ENCODE measurements around the gene APOA1. TPM values are rescaled to one million over a fixed set of nuclear protein-coding genes. Genes with fewer than 3 reads are reported as not detected.

APOA1 gene
- total RNA-seq, 1 donor from 2014 or later, result 3.7 TPM

DNA sequence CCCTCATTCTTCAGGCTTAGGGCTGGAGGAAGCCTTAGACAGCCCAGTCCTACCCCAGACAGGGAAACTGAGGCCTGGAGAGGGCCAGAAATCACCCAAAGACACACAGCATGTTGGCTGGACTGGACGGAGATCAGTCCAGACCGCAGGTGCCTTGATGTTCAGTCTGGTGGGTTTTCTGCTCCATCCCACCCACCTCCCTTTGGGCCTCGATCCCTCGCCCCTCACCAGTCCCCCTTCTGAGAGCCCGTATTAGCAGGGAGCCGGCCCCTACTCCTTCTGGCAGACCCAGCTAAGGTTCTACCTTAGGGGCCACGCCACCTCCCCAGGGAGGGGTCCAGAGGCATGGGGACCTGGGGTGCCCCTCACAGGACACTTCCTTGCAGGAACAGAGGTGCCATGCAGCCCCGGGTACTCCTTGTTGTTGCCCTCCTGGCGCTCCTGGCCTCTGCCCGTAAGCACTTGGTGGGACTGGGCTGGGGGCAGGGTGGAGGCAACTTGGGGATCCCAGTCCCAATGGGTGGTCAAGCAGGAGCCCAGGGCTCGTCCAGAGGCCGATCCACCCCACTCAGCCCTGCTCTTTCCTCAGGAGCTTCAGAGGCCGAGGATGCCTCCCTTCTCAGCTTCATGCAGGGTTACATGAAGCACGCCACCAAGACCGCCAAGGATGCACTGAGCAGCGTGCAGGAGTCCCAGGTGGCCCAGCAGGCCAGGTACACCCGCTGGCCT, 7.1 kb downstream of the APOA1 start:
- peaks cover 6 to 8% (median 7%) of the 10 kb centered on the region in 3 donors for H3K4me1 ChIP-seq (ENCODE audit: control insufficient read depth in 3 of 3, insufficient read depth in 3 of 3, low read length in 3 of 3)
- H3K27ac ChIP-seq (ENCODE audit: low read depth, low read length), result no peak overlapping the region
- H3K9ac ChIP-seq (ENCODE audit: low read depth in 1 of 3, low read length in 3 of 3), result no peak overlapping the region
- peaks cover 0 to 2% (median 0%) of the 10 kb centered on the region in 3 donors for H3K27me3 ChIP-seq (ENCODE audit: control insufficient read depth in 3 of 3, insufficient read depth in 3 of 3, low read length in 3 of 3)
- no peak overlapping the region for H3K4me3 ChIP-seq (ENCODE audit: low read length in 3 of 3)
- H3K36me3 ChIP-seq (ENCODE audit: control insufficient read depth in 3 of 3, insufficient read depth in 3 of 3, low read length in 3 of 3), result no peaks in the 10 kb centered on the region
- no peaks in the 10 kb centered on the region for H3K9me3 ChIP-seq (ENCODE audit: control insufficient read depth in 3 of 3, low read length in 3 of 3)

DNA sequence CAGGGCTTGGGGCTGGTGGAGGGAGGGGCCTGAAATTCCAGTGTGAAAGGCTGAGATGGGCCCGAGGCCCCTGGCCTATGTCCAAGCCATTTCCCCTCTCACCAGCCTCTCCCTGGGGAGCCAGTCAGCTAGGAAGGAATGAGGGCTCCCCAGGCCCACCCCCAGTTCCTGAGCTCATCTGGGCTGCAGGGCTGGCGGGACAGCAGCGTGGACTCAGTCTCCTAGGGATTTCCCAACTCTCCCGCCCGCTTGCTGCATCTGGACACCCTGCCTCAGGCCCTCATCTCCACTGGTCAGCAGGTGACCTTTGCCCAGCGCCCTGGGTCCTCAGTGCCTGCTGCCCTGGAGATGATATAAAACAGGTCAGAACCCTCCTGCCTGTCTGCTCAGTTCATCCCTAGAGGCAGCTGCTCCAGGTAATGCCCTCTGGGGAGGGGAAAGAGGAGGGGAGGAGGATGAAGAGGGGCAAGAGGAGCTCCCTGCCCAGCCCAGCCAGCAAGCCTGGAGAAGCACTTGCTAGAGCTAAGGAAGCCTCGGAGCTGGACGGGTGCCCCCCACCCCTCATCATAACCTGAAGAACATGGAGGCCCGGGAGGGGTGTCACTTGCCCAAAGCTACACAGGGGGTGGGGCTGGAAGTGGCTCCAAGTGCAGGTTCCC, 7.8 kb downstream of the APOA1 start, which contains the start of gene APOC3:
TSS of gene APOC3 (plus strand) at position 383 of the 659 bp plus-strand sequence. CDS start 676 bp downstream, outside the sequence.
- no peak within 1 kb of the TSS for H3K9ac ChIP-seq (ENCODE audit: low read depth in 1 of 3, low read length in 3 of 3)
- H3K27me3 ChIP-seq (ENCODE audit: control insufficient read depth in 3 of 3, insufficient read depth in 3 of 3, low read length in 3 of 3), result peaks cover 0 to 2% (median 0%) of the 10 kb centered on the region in 3 donors
- peaks cover 0 to 1% (median under 1%) of the 10 kb centered on the region in 3 donors for H3K4me1 ChIP-seq (ENCODE audit: control insufficient read depth in 3 of 3, insufficient read depth in 3 of 3, low read length in 3 of 3)
- H3K4me3 ChIP-seq (ENCODE audit: low read length in 3 of 3), result no peak within 1 kb of the TSS
- H3K9me3 ChIP-seq (ENCODE audit: control insufficient read depth in 3 of 3, low read length in 3 of 3), result no peaks in the 10 kb centered on the region
- H3K36me3 ChIP-seq (ENCODE audit: control insufficient read depth in 3 of 3, insufficient read depth in 3 of 3, low read length in 3 of 3), result no peaks in the 10 kb centered on the region
- H3K27ac ChIP-seq (ENCODE audit: low read depth, low read length), result no peak within 1 kb of the TSS

DNA sequence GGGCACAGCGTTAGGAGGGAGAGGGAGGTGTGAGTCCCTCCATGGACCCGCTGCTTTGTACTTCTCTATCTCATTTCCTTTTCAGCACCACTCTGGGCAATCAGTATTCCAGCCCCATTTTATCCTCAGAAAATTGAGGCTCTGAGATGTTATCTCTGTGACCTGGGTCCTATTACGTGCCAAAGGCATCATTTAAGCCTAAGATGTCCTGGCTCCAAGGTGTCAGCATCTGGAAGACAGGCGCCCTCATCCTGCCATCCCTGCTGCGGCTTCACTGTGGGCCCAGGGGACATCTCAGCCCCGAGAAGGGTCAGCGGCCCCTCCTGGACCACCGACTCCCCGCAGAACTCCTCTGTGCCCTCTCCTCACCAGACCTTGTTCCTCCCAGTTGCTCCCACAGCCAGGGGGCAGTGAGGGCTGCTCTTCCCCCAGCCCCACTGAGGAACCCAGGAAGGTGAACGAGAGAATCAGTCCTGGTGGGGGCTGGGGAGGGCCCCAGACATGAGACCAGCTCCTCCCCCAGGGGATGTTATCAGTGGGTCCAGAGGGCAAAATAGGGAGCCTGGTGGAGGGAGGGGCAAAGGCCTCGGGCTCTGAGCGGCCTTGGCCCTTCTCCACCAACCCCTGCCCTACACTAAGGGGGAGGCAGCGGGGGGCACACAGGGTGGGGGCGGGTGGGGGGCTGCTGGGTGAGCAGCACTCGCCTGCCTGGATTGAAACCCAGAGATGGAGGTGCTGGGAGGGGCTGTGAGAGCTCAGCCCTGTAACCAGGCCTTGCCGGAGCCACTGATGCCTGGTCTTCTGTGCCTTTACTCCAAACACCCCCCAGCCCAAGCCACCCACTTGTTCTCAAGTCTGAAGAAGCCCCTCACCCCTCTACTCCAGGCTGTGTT, 8.5 kb downstream of the APOA1 start:
- Histone ChIP-seq H3K27me3 (ENCODE audit: control insufficient read depth in 3 of 3, insufficient read depth in 3 of 3, low read length in 3 of 3) (peaks cover 0 to 2% (median 0%) of the 10 kb centered on the region in 3 donors), H3K9me3 (ENCODE audit: control insufficient read depth in 3 of 3, low read length in 3 of 3) (no peaks in the 10 kb centered on the region), H3K4me3 (ENCODE audit: low read length in 3 of 3) (no peak overlapping the region), H3K4me1 (ENCODE audit: control insufficient read depth in 3 of 3, insufficient read depth in 3 of 3, low read length in 3 of 3) (no peaks in the 10 kb centered on the region), H3K36me3 (ENCODE audit: control insufficient read depth in 3 of 3, insufficient read depth in 3 of 3, low read length in 3 of 3) (no peaks in the 10 kb centered on the region), H3K9ac (ENCODE audit: low read depth in 1 of 3, low read length in 3 of 3) (no peak overlapping the region), H3K27ac (ENCODE audit: low read depth, low read length) (no peak overlapping the region)

DNA sequence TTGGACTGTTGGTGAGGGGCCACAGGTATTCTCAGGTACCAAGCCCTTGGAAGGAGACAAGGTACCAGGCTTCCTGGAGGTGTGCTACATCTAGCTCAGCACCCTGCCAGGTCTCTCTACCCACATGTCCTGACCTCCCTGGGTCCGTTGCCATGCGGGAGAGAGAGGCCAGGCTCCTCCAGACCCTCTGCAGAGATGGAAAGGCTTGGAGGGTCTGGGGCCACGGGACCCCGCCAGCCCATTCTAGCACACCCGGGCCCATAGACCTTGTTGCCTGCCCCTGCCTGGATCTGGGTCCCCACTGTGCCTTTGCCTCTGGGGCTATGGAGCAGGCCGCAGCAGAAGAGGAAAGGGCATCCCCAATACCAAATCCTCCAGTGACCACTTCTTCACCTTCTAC, 10.0 kb downstream of the APOA1 start:
- Histone ChIP-seq H3K4me1 (ENCODE audit: control insufficient read depth in 3 of 3, insufficient read depth in 3 of 3, low read length in 3 of 3) (peaks cover 4 to 12% (median 6%) of the 10 kb centered on the region in 3 donors), H3K27ac (ENCODE audit: low read depth, low read length) (no peak overlapping the region)

DNA sequence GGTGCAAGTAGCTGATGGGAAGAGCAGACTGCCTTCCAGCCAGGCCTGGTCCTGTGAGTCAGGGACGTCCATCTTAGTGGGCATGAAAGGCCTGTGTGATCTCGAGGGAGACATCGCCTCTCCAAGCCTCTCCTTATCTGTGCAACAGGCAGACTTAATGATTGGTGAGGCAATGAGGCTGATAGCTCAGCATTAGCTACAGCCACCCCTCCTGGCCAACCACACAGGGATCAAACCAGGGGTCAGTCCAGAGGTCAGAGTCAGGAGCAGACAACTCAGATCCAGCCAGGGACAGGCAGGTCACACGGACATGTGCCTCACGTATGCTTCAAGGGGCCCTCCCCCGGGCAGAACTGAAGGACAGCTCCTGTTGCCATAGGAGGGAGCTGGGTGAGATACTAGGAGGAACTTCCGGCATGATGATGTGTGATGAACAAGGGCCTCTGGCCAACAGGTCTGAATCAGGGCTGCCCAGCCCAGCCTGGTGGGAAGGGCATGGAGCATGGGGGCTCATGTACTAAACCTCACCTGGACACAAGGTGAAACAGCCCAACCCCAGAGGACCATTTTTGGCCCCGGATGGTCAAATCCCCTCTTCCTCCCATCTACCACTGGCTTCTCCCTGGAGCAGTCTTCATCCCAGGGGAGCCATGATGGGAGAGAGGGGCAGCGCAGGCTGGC, 10.5 kb downstream of the APOA1 start:
- H3K27me3 ChIP-seq (ENCODE audit: control insufficient read depth in 3 of 3, insufficient read depth in 3 of 3, low read length in 3 of 3), result no peaks in the 10 kb centered on the region
- no peaks in the 10 kb centered on the region for H3K9me3 ChIP-seq (ENCODE audit: control insufficient read depth in 3 of 3, low read length in 3 of 3)
- H3K36me3 ChIP-seq (ENCODE audit: control insufficient read depth in 3 of 3, insufficient read depth in 3 of 3, low read length in 3 of 3), result no peaks in the 10 kb centered on the region
- no peak overlapping the region for H3K27ac ChIP-seq (ENCODE audit: low read depth, low read length)
- H3K4me1 ChIP-seq (ENCODE audit: control insufficient read depth in 3 of 3, insufficient read depth in 3 of 3, low read length in 3 of 3), result peaks cover 4 to 18% (median 9%) of the 10 kb centered on the region in 3 donors
- no peak overlapping the region for H3K4me3 ChIP-seq (ENCODE audit: low read length in 3 of 3)
- H3K9ac ChIP-seq (ENCODE audit: low read depth in 1 of 3, low read length in 3 of 3), result no peak overlapping the region

More for the DNA sequence above, 10.0 kb downstream of the APOA1 start:
- no peak overlapping the region for H3K9ac ChIP-seq (ENCODE audit: low read depth in 1 of 3, low read length in 3 of 3)
- H3K9me3 ChIP-seq (ENCODE audit: control insufficient read depth in 3 of 3, low read length in 3 of 3), result no peaks in the 10 kb centered on the region
- H3K36me3 ChIP-seq (ENCODE audit: control insufficient read depth in 3 of 3, insufficient read depth in 3 of 3, low read length in 3 of 3), result no peaks in the 10 kb centered on the region
- no peaks in the 10 kb centered on the region for H3K27me3 ChIP-seq (ENCODE audit: control insufficient read depth in 3 of 3, insufficient read depth in 3 of 3, low read length in 3 of 3)
- H3K4me3 ChIP-seq (ENCODE audit: low read length in 3 of 3), result no peak overlapping the region

DNA sequence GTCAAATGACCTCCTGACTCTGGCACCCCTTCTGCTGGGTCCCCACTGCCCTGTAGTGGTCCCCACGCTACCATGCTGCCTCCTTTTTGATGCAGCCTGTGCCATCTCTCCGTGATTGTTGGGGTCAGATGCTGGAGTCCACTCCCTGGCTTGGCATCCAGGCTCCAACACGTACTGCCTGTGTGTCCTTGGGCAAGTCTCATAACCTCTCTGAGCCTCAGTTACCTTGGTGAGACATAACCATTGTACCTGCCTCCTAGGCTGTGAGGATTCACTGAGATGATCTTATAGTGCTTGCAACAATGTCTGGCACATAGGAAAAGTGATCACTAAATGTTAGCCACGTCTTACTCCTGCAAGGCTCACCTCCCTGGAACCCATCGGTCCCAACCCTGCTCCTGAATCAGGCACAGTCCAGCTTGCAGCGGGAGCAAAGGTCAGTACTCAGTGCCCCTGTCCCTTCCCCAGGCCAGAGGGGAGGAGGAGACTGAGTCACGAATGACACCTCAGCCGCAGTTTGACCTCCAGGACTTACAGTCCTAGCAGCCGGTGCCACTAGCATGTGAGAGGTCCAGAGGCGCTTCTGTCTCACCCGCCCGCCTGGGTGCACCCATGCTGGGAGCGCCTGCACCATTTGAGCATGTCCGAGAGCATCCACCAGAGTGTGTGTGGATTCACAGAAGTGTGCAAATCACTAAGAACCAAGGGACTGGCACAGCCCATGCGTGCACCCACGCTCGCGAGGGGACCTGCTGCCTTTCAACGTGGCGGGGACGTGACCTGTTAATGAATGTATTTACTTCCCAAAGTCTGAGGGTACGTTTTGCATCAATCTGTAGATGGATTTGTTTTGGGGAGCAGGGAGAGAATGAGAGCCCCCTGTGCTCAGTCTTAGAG, 11.3 kb downstream of the APOA1 start:
- H3K4me3 ChIP-seq (ENCODE audit: low read length in 3 of 3), result no peak overlapping the region

DNA sequence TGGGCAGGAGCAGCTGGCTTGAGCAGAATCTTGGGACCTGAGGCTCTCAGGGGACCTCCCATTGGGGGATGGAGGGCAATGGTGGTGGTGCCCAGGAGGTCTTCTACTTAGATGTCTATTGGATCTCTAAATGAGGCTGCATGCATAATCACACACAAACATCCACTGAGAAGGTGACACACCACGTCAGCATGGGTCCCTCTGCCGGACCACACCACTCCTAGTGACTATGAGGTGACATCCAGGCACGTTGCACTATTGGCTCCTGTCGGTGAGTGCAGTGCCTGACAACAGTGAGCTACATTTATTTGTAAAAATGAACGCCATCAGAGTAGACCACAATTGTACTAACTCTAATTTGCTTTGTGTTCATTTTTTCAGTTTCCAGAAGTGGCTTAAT, 12.0 kb downstream of the APOA1 start:
- H3K4me3 ChIP-seq (ENCODE audit: low read length in 3 of 3), result no peak overlapping the region
- H3K36me3 ChIP-seq (ENCODE audit: control insufficient read depth in 3 of 3, insufficient read depth in 3 of 3, low read length in 3 of 3), result no peaks in the 10 kb centered on the region
- H3K9me3 ChIP-seq (ENCODE audit: control insufficient read depth in 3 of 3, low read length in 3 of 3), result no peaks in the 10 kb centered on the region
- H3K27me3 ChIP-seq (ENCODE audit: control insufficient read depth in 3 of 3, insufficient read depth in 3 of 3, low read length in 3 of 3), result no peaks in the 10 kb centered on the region
- no peak overlapping the region for H3K9ac ChIP-seq (ENCODE audit: low read depth in 1 of 3, low read length in 3 of 3)
- no peak overlapping the region for H3K27ac ChIP-seq (ENCODE audit: low read depth, low read length)
- peaks cover 4 to 24% (median 9%) of the 10 kb centered on the region in 3 donors for H3K4me1 ChIP-seq (ENCODE audit: control insufficient read depth in 3 of 3, insufficient read depth in 3 of 3, low read length in 3 of 3)

More for the DNA sequence above, 11.3 kb downstream of the APOA1 start:
- Histone ChIP-seq H3K36me3 (ENCODE audit: control insufficient read depth in 3 of 3, insufficient read depth in 3 of 3, low read length in 3 of 3) (no peaks in the 10 kb centered on the region), H3K27me3 (ENCODE audit: control insufficient read depth in 3 of 3, insufficient read depth in 3 of 3, low read length in 3 of 3) (no peaks in the 10 kb centered on the region), H3K4me1 (ENCODE audit: control insufficient read depth in 3 of 3, insufficient read depth in 3 of 3, low read length in 3 of 3) (peaks cover 4 to 24% (median 9%) of the 10 kb centered on the region in 3 donors), H3K27ac (ENCODE audit: low read depth, low read length) (no peak overlapping the region), H3K9me3 (ENCODE audit: control insufficient read depth in 3 of 3, low read length in 3 of 3) (no peaks in the 10 kb centered on the region), H3K9ac (ENCODE audit: low read depth in 1 of 3, low read length in 3 of 3) (no peak overlapping the region)

DNA sequence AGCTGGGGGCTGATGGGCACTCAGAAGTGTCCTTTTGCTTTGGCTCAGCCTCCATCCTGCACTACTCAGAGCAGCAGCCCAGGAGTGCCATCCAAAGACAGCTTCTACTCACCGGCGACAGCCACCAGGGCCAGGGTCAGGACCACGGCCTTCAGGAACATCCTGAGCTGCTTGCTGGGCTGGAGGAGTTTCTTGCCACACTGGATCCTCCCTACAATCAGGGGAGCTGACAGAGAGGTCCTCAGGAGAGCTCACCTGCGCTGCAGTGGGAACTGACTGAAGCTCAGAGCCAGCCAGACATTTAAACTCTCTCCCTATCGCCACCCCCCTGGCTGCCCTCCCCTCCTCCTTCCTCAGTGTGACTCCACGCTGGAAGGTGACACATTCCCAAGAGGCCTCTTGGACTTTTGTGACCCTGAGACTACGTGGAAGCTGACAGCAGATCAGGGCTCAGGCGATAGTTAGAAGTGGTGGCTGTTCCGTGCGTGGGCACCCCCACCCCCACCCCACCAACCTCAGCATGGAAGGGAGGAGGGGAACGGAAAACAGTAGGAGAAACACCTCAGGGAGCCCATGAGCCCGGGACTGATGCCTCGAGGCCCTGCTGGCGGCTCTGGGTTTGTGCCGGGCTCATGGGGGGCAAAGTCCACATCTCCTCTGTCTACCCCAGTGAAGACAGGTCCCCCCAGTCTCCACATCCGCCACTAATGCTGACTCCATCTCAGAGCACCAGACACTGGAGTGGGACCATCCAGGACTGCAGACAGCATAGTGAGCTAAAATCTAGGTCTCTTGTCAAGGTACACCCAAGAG, 14.2 kb downstream of the APOA1 start, which contains the start of gene APOA4:
TSS of gene APOA4 (minus strand) at position 274 of the 813 bp plus-strand sequence. CDS start at position 161, 113 bp downstream.
- Histone ChIP-seq H3K4me1 (ENCODE audit: control insufficient read depth in 3 of 3, insufficient read depth in 3 of 3, low read length in 3 of 3) (peaks cover 4 to 24% (median 9%) of the 10 kb centered on the region in 3 donors), H3K4me3 (ENCODE audit: low read length in 3 of 3) (no peak within 1 kb of the TSS), H3K9me3 (ENCODE audit: control insufficient read depth in 3 of 3, low read length in 3 of 3) (no peaks in the 10 kb centered on the region), H3K27me3 (ENCODE audit: control insufficient read depth in 3 of 3, insufficient read depth in 3 of 3, low read length in 3 of 3) (no peaks in the 10 kb centered on the region), H3K27ac (ENCODE audit: low read depth, low read length) (peak within 1 kb of the TSS; percentile 52), H3K36me3 (ENCODE audit: control insufficient read depth in 3 of 3, insufficient read depth in 3 of 3, low read length in 3 of 3) (no peaks in the 10 kb centered on the region), H3K9ac (ENCODE audit: low read depth in 1 of 3, low read length in 3 of 3) (peak within 1 kb of the TSS in 2 of 3 donors; percentile 9 to 33)

Data from skeletal muscle tissue (tissue), 4 donors.